GM18867 (cell line): ENCODE data around the gene FAIM2.
"Not testable (repeated sequence)": the region's sequence is repeated elsewhere in the genome, so short reads cannot be mapped to it uniquely, and the experiment has no call there.

ENCODE experiments used
- ATAC-seq: cut with Tn5 transposase; IDR thresholded peaks from one replicate; pipeline ENCODE4 v1.9.1; 2021; ENCODE audit warnings: mild to moderate bottlenecking, moderate library complexity; ENCODE audit not compliant: unreplicated experiment

Gene FAIM2

GRCh38 chr12:49882248-49882850 is 21.4 kb downstream of the FAIM2 start:
- ATAC-seq = no peak

- no peak for ATAC-seq
These were observed 22.1 kb downstream of the FAIM2 start for GRCh38 chr12:49881415-49882247.

- ATAC-seq = no peak
These were observed 22.8 kb downstream of the FAIM2 start for GRCh38 chr12:49880756-49881414.

- not testable (repeated sequence) for ATAC-seq
These were observed 24.6 kb downstream of the FAIM2 start for GRCh38 chr12:49879065-49879464.

- no peak for ATAC-seq
These were observed 25.7 kb downstream of the FAIM2 start for GRCh38 chr12:49878021-49878420.

- no peak for ATAC-seq
These were observed 26.6 kb downstream of the FAIM2 start for GRCh38 chr12:49877066-49877465.

- no peak for ATAC-seq
These were observed 27.6 kb downstream of the FAIM2 start for GRCh38 chr12:49876070-49876469.

- ATAC-seq = no peak
These were observed 28.5 kb downstream of the FAIM2 start for GRCh38 chr12:49875115-49875720.

GRCh38 chr12:49874142-49874897 is 29.4 kb downstream of the FAIM2 start:
- no peak for ATAC-seq

- no peak for ATAC-seq
These were observed 30.3 kb downstream of the FAIM2 start for GRCh38 chr12:49873361-49873934.

GRCh38 chr12:49872781-49873181 is 30.9 kb downstream of the FAIM2 start:
- no peak for ATAC-seq

GRCh38 chr12:49872381-49872780 is 31.3 kb downstream of the FAIM2 start:
- ATAC-seq = no peak

GRCh38 chr12:49871811-49872251 is 31.9 kb downstream of the FAIM2 start:
- not testable (repeated sequence) for ATAC-seq

GRCh38 chr12:49871263-49871561 is 32.5 kb downstream of the FAIM2 start:
- no peak for ATAC-seq

- no peak for ATAC-seq
These were observed 33.0 kb downstream of the FAIM2 start for GRCh38 chr12:49870501-49871262.

GRCh38 chr12:49869816-49870500 is 33.7 kb downstream of the FAIM2 start:
- no peak for ATAC-seq

- no peak for ATAC-seq
These were observed 34.5 kb downstream of the FAIM2 start for GRCh38 chr12:49868952-49869815.

- no peak for ATAC-seq
These were observed 35.3 kb downstream of the FAIM2 start for GRCh38 chr12:49868449-49868848.
